ENCODE measurements around the gene CNTNAP5. TPM values are rescaled to one million over a fixed set of nuclear protein-coding genes. Genes with fewer than 3 reads are reported as not detected.

Gene CNTNAP5
- total RNA-seq, 2 experiments from 2014 or later, result not detected

DNA sequence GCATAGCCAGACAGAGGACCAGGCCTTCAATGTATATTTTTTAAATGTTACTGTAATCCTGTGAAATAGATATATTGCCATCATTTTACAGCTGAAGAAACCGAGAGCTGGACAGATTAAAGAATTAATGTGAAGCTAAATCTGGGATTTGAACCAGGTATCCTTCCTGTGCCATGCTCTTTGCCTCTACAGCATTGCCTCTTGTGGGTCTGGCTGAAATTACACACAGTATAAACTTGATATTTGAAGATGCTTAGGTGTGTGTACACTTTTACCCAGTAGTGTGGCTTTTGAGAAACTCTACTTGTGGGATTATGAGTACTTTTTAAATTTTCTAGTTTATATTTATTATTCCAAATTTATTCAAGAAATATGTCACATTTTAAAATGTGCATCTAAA is 264.5 kb downstream of the CNTNAP5 start:
- H3K4me3 Mint-ChIP-seq, result no peak overlapping the region
- CTCF ChIA-PET, result no interaction called here
- H3K27me3 Mint-ChIP-seq (ENCODE audit: low read depth), result peaks cover 3% of the 10 kb centered on the region
- H3K9me3 Mint-ChIP-seq, result peaks cover 6% of the 10 kb centered on the region
- no peaks in the 10 kb centered on the region for H3K4me1 Mint-ChIP-seq (ENCODE audit: low read depth)
- H3K27ac Mint-ChIP-seq, result no peak overlapping the region
- no peaks in the 10 kb centered on the region for H3K36me3 Mint-ChIP-seq (ENCODE audit: low read depth)
- no peak for DNase-seq
- intact Hi-C loops (cut with micrococcal nuclease), result no loop called here

GRCh38 chr2:124296470-124296869 is 271.4 kb downstream of the CNTNAP5 start:
- Mint-ChIP-seq H3K4me1 (ENCODE audit: low read depth) (no peaks in the 10 kb centered on the region), H3K36me3 (ENCODE audit: low read depth) (no peaks in the 10 kb centered on the region), H3K27me3 (ENCODE audit: low read depth) (peaks cover 3% of the 10 kb centered on the region), H3K4me3 (no peak overlapping the region), H3K27ac (no peak overlapping the region), H3K9me3 (peaks cover 16% of the 10 kb centered on the region)
- intact Hi-C loops (cut with micrococcal nuclease), result no loop called here
- CTCF ChIA-PET, result no interaction called here
- no peak for DNase-seq

DNA sequence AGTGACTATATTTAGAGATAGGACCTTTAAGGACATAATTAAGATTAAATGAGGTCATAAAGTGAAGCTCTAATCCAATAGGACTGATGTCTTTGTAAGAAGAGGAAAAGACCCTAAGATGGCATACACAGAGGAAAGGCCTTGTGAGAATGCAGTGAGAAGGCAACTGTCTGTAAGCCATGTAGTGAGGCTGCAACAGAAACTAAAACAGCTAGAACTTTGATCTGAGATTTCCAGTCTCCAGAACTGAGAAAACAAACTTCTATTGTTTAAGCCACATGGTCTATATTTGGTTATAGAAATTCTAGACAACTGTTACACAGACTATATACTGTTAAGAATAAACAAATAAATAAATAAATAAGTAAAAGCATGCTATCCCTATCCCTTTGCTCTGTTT is 276.8 kb downstream of the CNTNAP5 start:
- intact Hi-C loops (cut with micrococcal nuclease), result no loop called here
- no peaks in the 10 kb centered on the region for H3K4me1 Mint-ChIP-seq (ENCODE audit: low read depth)
- DNase-seq, result no peak
- H3K9me3 Mint-ChIP-seq, result peaks cover 15% of the 10 kb centered on the region
- no peak overlapping the region for H3K4me3 Mint-ChIP-seq
- H3K36me3 Mint-ChIP-seq (ENCODE audit: low read depth), result no peaks in the 10 kb centered on the region
- H3K27ac Mint-ChIP-seq, result no peak overlapping the region
- no peaks in the 10 kb centered on the region for H3K27me3 Mint-ChIP-seq (ENCODE audit: low read depth)
- CTCF ChIA-PET, result interaction anchor here (0.6 kb wide), 1 partner anchor 19 kb away, joined by 3 read pairs; no protein-coding TSS in a partner anchor

DNA sequence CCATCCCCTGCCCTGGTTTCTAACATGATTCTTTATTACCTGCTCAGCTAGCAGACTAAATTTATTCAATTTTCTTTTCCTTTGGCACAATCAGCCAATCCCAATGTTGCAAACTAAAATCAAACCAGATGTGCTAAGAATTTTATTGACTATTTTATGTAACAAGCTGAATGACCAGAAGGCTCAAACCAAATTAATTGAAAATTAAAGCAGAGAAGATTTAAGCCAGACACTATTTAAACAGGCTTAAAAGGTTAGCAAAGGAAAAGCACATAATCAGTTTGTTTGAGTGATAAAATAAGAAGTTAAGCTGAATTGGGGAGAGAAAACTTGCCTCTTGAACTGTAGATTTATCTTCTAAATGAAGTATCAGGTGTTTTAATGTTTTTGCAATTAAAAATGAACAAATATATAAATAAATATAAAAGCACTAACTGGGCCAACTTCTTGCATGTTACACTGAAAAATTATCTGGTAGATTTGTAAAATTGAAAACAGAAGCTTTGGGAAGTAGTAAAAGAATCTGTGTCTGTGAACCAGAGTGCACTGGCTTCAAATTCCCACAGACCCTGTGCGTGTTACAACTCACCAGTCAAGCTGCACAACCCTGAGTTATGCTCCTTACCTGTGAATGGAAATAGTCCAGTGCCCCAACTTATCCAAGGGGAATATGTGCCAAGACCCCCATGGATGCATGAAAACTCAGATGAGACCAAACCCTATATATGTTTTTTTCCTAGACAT is 283.4 kb downstream of the CNTNAP5 start:
- H3K9me3 Mint-ChIP-seq, result peaks cover 2% of the 10 kb centered on the region
- H3K36me3 Mint-ChIP-seq (ENCODE audit: low read depth), result no peaks in the 10 kb centered on the region
- no peak overlapping the region for H3K4me3 Mint-ChIP-seq
- DNase-seq, result no peak
- intact Hi-C loops (cut with micrococcal nuclease), result no loop called here
- no peaks in the 10 kb centered on the region for H3K4me1 Mint-ChIP-seq (ENCODE audit: low read depth)
- CTCF ChIA-PET, result no interaction called here
- no peak overlapping the region for H3K27ac Mint-ChIP-seq
- H3K27me3 Mint-ChIP-seq (ENCODE audit: low read depth), result no peaks in the 10 kb centered on the region

GRCh38 chr2:124309563-124310138 is 284.6 kb downstream of the CNTNAP5 start:
- Mint-ChIP-seq H3K27ac (no peak overlapping the region), H3K9me3 (peaks cover 2% of the 10 kb centered on the region), H3K4me3 (no peak overlapping the region), H3K4me1 (ENCODE audit: low read depth) (no peaks in the 10 kb centered on the region), H3K27me3 (ENCODE audit: low read depth) (no peaks in the 10 kb centered on the region), H3K36me3 (ENCODE audit: low read depth) (no peaks in the 10 kb centered on the region)
- CTCF ChIA-PET, result no interaction called here
- no peak for DNase-seq
- intact Hi-C loops (cut with micrococcal nuclease), result no loop called here

GRCh38 chr2:124310671-124311070 is 285.6 kb downstream of the CNTNAP5 start:
- Mint-ChIP-seq H3K27me3 (ENCODE audit: low read depth) (no peaks in the 10 kb centered on the region), H3K36me3 (ENCODE audit: low read depth) (no peaks in the 10 kb centered on the region), H3K4me1 (ENCODE audit: low read depth) (no peaks in the 10 kb centered on the region), H3K4me3 (no peak overlapping the region), H3K27ac (no peak overlapping the region), H3K9me3 (peaks cover 2% of the 10 kb centered on the region)
- intact Hi-C loops (cut with micrococcal nuclease), result no loop called here
- CTCF ChIA-PET, result no interaction called here
- DNase-seq, result no peak

DNA sequence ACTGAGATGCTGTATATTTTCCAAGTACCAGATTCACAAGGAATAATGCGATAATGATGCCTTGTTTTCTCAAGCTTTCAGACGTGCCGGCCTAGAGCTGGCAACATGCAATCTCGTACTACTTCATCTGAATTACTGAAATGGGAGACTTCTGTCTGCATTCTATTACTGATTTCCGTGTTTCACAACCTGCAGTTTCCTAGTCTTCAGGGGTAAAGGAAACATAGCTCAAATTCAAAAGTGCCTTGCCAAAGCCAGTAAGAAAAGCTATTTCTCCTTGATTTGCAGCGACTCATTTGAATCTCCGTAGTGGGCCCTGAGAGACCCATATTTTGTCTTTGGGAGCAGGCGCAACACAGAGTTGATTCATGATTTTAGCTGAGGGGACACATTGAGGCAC is 289.0 kb downstream of the CNTNAP5 start:
- CTCF ChIA-PET, result no interaction called here
- Mint-ChIP-seq H3K4me3 (no peak overlapping the region), H3K27ac (no peak overlapping the region)

DNA sequence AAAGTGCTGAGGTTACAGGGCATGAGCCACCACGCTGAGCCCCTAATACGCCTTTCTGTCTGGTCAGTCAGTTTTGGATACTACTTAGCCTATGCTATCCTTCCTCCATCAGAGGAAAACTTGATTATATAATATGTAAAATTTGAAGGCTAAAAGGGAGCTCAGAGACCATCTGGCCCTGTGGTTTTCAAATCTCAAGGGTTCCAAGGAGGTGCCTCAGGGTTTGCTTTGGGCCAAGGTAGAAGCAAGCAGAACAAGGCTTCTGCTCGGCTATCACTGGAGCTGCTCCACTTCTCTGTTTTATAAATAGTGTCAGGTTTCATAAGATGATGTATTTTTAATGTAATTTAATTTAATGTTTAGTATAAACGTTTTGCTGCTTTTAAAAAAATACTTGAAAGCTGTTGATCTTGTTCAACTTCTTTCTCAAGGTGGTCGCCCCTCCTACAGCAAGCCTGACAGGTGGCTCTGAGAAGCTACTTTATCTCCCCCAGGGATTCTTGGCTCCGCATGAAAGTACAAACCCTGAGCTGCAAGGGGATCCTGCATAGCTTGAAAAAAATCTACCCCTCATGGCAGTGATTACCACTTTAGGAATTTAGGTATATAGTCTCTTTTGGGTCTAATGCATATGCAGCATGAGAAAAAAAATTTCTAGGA is 290.3 kb downstream of the CNTNAP5 start:
- no peaks in the 10 kb centered on the region for H3K4me1 Mint-ChIP-seq (ENCODE audit: low read depth)
- DNase-seq, result no peak
- no peak overlapping the region for H3K4me3 Mint-ChIP-seq
- H3K27ac Mint-ChIP-seq, result no peak overlapping the region
- no peaks in the 10 kb centered on the region for H3K36me3 Mint-ChIP-seq (ENCODE audit: low read depth)
- H3K27me3 Mint-ChIP-seq (ENCODE audit: low read depth), result no peaks in the 10 kb centered on the region
- intact Hi-C loops (cut with micrococcal nuclease), result no loop called here
- CTCF ChIA-PET, result no interaction called here
- H3K9me3 Mint-ChIP-seq, result no peaks in the 10 kb centered on the region

More for the DNA sequence above, 289.0 kb downstream of the CNTNAP5 start:
- no peaks in the 10 kb centered on the region for H3K27me3 Mint-ChIP-seq (ENCODE audit: low read depth)
- H3K36me3 Mint-ChIP-seq (ENCODE audit: low read depth), result no peaks in the 10 kb centered on the region
- no peaks in the 10 kb centered on the region for H3K4me1 Mint-ChIP-seq (ENCODE audit: low read depth)
- peaks cover 2% of the 10 kb centered on the region for H3K9me3 Mint-ChIP-seq
- DNase-seq, result no peak
- intact Hi-C loops (cut with micrococcal nuclease), result no loop called here

DNA sequence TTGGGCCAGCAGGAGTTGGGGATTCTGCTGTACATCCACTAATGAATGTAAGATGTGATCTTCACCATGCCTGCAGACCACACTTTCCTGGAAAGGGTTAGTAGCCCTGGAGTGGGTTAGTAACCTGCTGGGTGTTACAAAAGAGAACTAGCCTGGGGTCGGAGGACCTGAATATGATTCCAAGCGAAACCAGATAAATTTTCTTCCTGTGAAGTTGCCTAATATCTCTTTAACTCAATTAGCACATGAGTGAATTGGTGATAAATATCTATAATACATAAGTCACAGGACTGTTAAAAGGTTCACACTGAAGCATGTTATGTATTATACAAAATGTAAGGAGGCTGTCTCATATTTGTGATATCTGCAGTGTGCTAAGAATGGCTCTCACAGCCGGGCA is 291.0 kb downstream of the CNTNAP5 start:
- DNase-seq, result no peak
- Mint-ChIP-seq H3K36me3 (ENCODE audit: low read depth) (no peaks in the 10 kb centered on the region), H3K27ac (no peak overlapping the region), H3K4me3 (no peak overlapping the region), H3K27me3 (ENCODE audit: low read depth) (no peaks in the 10 kb centered on the region), H3K9me3 (no peaks in the 10 kb centered on the region), H3K4me1 (ENCODE audit: low read depth) (no peaks in the 10 kb centered on the region)
- CTCF ChIA-PET, result no interaction called here
- intact Hi-C loops (cut with micrococcal nuclease), result no loop called here

DNA sequence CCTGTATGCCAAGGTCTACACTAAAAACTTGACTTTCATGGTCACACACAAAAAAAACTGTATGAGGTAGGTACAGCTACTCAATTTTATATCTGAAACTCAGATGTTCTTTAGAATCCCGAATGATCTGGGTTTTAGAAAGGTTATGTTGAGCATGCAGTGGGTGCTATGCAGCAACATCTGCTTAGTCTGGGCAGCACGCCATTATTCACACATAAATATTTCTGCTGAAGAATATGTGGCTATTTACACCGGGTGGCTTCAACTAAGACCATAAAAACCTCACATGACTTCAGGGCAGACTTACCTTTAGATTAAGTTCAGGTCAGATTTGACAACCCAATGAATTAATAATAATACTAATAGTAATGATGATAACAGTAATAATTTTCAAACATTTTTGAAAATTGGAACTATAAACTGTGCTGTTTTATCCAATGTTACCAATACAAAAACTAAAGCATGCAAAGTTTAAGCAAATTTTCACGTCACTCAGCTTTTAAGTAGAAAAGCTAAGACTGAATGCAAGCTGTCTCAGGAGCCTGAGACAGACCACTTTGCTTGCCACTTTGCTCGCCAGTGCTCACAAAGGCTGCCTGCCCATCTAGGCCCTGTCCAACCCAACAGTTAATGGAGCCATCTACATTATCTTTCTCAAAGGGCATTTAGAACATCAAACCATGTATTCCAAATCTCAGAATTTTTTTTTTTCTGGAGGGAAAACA is 292.0 kb downstream of the CNTNAP5 start:
- H3K9me3 Mint-ChIP-seq, result no peaks in the 10 kb centered on the region
- no peak overlapping the region for H3K27ac Mint-ChIP-seq
- H3K27me3 Mint-ChIP-seq (ENCODE audit: low read depth), result no peaks in the 10 kb centered on the region
- no peaks in the 10 kb centered on the region for H3K36me3 Mint-ChIP-seq (ENCODE audit: low read depth)
- no peak for DNase-seq
- no peak overlapping the region for H3K4me3 Mint-ChIP-seq
- intact Hi-C loops (cut with micrococcal nuclease), result no loop called here
- CTCF ChIA-PET, result no interaction called here
- H3K4me1 Mint-ChIP-seq (ENCODE audit: low read depth), result no peaks in the 10 kb centered on the region

DNA sequence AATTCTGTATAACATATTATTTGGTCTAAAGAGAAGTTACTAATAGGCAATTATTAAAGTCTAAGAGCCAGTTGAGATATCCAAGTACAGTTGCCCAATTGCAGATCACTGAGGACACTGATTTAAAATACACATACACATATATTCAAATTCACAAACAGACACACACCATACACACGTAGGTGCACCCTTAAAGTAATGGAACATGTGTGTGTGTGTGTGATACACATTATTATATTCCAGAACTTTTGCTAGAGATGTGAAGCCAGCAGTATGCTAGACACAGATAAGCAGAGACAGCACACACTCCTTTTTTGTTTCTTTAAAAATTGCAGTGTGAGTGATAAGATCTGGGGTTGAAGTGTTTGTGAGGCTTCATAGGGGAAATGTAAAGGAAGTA is 292.5 kb downstream of the CNTNAP5 start:
- no peaks in the 10 kb centered on the region for H3K36me3 Mint-ChIP-seq (ENCODE audit: low read depth)
- H3K4me3 Mint-ChIP-seq, result no peak overlapping the region
- intact Hi-C loops (cut with micrococcal nuclease), result no loop called here
- no peak overlapping the region for H3K27ac Mint-ChIP-seq
- H3K27me3 Mint-ChIP-seq (ENCODE audit: low read depth), result no peaks in the 10 kb centered on the region
- H3K4me1 Mint-ChIP-seq (ENCODE audit: low read depth), result no peaks in the 10 kb centered on the region
- no peaks in the 10 kb centered on the region for H3K9me3 Mint-ChIP-seq
- CTCF ChIA-PET, result no interaction called here
- DNase-seq, result no peak

DNA sequence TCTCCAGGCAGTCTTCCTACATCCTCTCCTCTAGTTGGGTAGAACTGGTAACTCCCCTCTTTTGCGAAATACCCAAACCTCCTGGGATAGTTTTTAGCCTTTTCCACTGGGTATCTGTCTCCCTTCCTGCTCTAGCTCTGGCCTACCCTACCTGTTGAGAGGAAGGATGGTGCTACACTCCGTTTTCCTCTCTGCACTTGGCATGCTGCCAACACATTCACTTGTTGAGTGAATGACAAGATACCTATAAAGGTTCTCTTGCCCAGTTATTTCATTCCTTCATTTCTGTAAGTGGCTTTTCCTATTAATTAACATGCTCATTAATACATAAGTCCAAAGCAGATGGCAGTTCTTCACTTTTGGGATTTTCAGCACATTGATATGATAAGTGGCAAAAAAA is 293.8 kb downstream of the CNTNAP5 start:
- CTCF ChIA-PET, result no interaction called here
- no peaks in the 10 kb centered on the region for H3K27me3 Mint-ChIP-seq (ENCODE audit: low read depth)
- H3K4me3 Mint-ChIP-seq, result no peak overlapping the region
- no peak overlapping the region for H3K27ac Mint-ChIP-seq
- H3K9me3 Mint-ChIP-seq, result no peaks in the 10 kb centered on the region
- no peaks in the 10 kb centered on the region for H3K4me1 Mint-ChIP-seq (ENCODE audit: low read depth)
- DNase-seq, result no peak
- no peaks in the 10 kb centered on the region for H3K36me3 Mint-ChIP-seq (ENCODE audit: low read depth)
- intact Hi-C loops (cut with micrococcal nuclease), result no loop called here
